Measurements from ENCODE around the gene KLF6.

- TF ChIP-seq CTCF (conservative IDR thresholded peaks at IDR 0.05 in 1 of 2, IDR thresholded peaks at IDR 0.05 in 1 of 2; ENCODE audit: low read depth in 1 of 2, low read length in 2 of 2): no peak
- no peak for TF ChIP-seq EZH2 (IDR thresholded peaks at IDR 0.05; ENCODE audit: low read length, missing control alignments)
These were observed 14.3 kb downstream of the KLF6 start for GRCh38 chr10:3770611-3771110.

All from fibroblast of lung (primary cell).